DND-41 (cell line): ENCODE measurements around the gene MAT2B.
A peak's percentile ranks its signal among the peaks of the same experiment; 100 is the strongest.

Source experiments
- ATAC-seq: fragments of 200-7000 bp; cut with Tn5 transposase; 3 replicates; pipeline ENCODE4 v1.9.1; 2021; ENCODE audit warnings: low read depth; ENCODE audit not compliant: insufficient read depth
- DNase-seq: peaks from one replicate; pipeline ENCODE4 v3.0.0-alpha.2; 2020
- H2AFZ ChIP-seq: 2 replicates; pipeline ENCODE4 v1.6.0; 2012; ENCODE audit warnings: low read depth, low read length
- H3K27ac ChIP-seq: 2 replicates; pipeline ENCODE4 v1.5.1; 2012; ENCODE audit warnings: low read length, inconsistent platforms
- H3K27me3 ChIP-seq: fragments of 200-600 bp; sonication (generic); 2 replicates; pipeline ENCODE4 v1.6.0; 2012; ENCODE audit warnings: low read length, mild to moderate bottlenecking, inconsistent platforms; ENCODE audit not compliant: insufficient read depth, poor library complexity
- H3K36me3 ChIP-seq: 2 replicates; pipeline ENCODE4 v1.5.1; 2012; ENCODE audit warnings: low read length, inconsistent platforms; ENCODE audit not compliant: insufficient read depth
- H3K4me1 ChIP-seq: 2 replicates; pipeline ENCODE4 v1.5.1; 2012; ENCODE audit warnings: mild to moderate bottlenecking, low read length; ENCODE audit not compliant: insufficient read depth
- H3K4me2 ChIP-seq: 2 replicates; pipeline ENCODE4 v1.6.0; 2012; ENCODE audit warnings: mild to moderate bottlenecking, moderate library complexity, low read length, inconsistent platforms; ENCODE audit not compliant: insufficient read depth
- H3K4me3 ChIP-seq, 2 experiments: fragments of 200-600 bp in 1 of 2; shearing (Covaris generic) in 1 of 2; 2 replicates each; pipeline ENCODE4 v1.5.1; 2012 to 2016; ENCODE audit warnings: inconsistent platforms in 2 of 2, low read length in 2 of 2, mild to moderate bottlenecking in 2 of 2, low read depth in 1 of 2, moderate library complexity in 1 of 2
- H3K79me2 ChIP-seq: 2 replicates; pipeline ENCODE4 v1.6.0; 2012; ENCODE audit warnings: low read length, inconsistent platforms; ENCODE audit not compliant: insufficient read depth
- H3K9ac ChIP-seq: 2 replicates; pipeline ENCODE4 v1.6.0; 2012; ENCODE audit warnings: low read depth, mild to moderate bottlenecking, inconsistent platforms, low read length, moderate library complexity
- H3K9me3 ChIP-seq: 2 replicates; pipeline ENCODE4 v1.5.1; 2012; ENCODE audit warnings: low read length, moderate library complexity, mild to moderate bottlenecking, inconsistent platforms; ENCODE audit not compliant: insufficient read depth, severe bottlenecking
- H4K20me1 ChIP-seq: 2 replicates; pipeline ENCODE4 v1.6.0; 2012; ENCODE audit warnings: low read length; ENCODE audit not compliant: insufficient read depth
- EZH2 ChIP-seq: IDR thresholded peaks from 3 replicates; pipeline ENCODE4 v1.6.1; 2012; ENCODE audit warnings: borderline replicate concordance, low read depth, mild to moderate bottlenecking, moderate library complexity, low read length, inconsistent platforms; ENCODE audit not compliant: severe bottlenecking
- TF ChIP-seq, protein P1 (sequence below): IDR thresholded peaks from 2 replicates; pipeline ENCODE4 v1.5.1; 2012; ENCODE audit warnings: borderline replicate concordance, low read length, moderate library complexity, mild to moderate bottlenecking; ENCODE audit not compliant: poor library complexity, severe bottlenecking; ENCODE audit errors: extremely low read depth

The MAT2B gene

DNA sequence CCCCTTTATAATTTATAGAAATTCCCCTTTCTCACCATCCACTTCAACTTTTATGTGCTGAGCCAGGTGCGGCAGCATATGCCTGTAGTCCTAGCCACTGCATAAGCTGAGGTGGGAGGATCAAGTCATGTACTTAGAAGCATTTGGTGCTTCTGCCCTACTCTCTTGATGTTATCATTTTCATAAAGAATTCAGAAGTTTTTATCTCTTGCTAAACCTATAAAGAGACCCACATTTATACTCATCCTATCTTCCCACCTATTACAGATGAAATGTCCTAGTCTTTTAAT, 26.5 kb upstream of the MAT2B start:
- Histone ChIP-seq H3K79me2 (no peaks in the 10 kb centered on the region), H3K27ac (no peak overlapping the region), H2AFZ (no peak overlapping the region), H3K27me3 (no peaks in the 10 kb centered on the region), H4K20me1 (no peaks in the 10 kb centered on the region), H3K9me3 (no peaks in the 10 kb centered on the region), H3K36me3 (peaks cover 96% of the 10 kb centered on the region), H3K4me2 (no peak overlapping the region), H3K4me1 (no peaks in the 10 kb centered on the region), H3K4me3 (no peak overlapping the region), H3K9ac (no peak overlapping the region)
- DNase-seq = no peak
- TF ChIP-seq, protein P1, sequence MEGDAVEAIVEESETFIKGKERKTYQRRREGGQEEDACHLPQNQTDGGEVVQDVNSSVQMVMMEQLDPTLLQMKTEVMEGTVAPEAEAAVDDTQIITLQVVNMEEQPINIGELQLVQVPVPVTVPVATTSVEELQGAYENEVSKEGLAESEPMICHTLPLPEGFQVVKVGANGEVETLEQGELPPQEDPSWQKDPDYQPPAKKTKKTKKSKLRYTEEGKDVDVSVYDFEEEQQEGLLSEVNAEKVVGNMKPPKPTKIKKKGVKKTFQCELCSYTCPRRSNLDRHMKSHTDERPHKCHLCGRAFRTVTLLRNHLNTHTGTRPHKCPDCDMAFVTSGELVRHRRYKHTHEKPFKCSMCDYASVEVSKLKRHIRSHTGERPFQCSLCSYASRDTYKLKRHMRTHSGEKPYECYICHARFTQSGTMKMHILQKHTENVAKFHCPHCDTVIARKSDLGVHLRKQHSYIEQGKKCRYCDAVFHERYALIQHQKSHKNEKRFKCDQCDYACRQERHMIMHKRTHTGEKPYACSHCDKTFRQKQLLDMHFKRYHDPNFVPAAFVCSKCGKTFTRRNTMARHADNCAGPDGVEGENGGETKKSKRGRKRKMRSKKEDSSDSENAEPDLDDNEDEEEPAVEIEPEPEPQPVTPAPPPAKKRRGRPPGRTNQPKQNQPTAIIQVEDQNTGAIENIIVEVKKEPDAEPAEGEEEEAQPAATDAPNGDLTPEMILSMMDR = no peak
- no peak for TF ChIP-seq EZH2
- no peak for ATAC-seq

DNA sequence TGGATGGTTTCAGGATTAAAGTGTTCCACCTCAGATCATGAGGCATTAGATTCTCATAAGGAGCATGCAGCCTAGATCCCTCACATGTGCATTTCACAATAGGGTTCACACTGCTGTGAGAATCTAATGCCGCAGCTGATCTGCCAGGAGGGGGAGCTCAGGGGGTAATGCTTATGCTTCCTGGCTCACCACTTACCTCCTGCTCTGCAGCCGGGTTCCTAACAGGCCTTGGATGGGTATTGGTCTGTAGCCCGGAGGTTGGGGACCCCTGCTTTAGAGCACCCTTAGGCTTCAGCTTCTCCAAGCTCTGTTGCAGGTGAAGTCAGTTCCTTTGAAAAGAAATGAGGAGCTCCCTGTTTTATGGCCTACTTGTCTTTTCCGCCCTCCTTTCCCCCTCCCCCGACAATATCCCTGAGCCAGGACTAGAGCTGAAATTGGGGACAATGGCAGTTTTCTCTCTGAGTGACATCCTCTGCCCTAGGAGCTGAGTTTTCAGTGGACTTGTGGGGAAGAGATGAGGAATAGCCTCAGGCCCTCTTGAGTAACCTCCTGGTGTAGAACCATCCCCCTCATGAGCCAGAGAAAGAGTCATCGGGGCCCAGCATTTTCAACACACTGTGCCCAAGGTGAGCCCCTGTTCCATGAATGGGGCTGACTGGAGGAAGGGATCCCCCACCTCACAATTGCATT, 16.2 kb upstream of the MAT2B start:
- ATAC-seq = peak; percentile 52; the same call in 1 of the 3 replicates
- H3K9me3 ChIP-seq = no peaks in the 10 kb centered on the region
- peaks cover 85% of the 10 kb centered on the region for H3K36me3 ChIP-seq
- H3K27me3 ChIP-seq = no peaks in the 10 kb centered on the region
- no peak overlapping the region for H3K4me3 ChIP-seq
- no peaks in the 10 kb centered on the region for H3K4me1 ChIP-seq
- H3K4me2 ChIP-seq = no peak overlapping the region
- no peak overlapping the region for H3K27ac ChIP-seq
- H2AFZ ChIP-seq = no peak overlapping the region
- no peak for DNase-seq
- H3K79me2 ChIP-seq = peaks cover 4% of the 10 kb centered on the region; the same call in 1 of the 2 replicates
- H4K20me1 ChIP-seq = no peaks in the 10 kb centered on the region
- no peak for TF ChIP-seq EZH2
- TF ChIP-seq, protein P1 = peak; percentile 36
- H3K9ac ChIP-seq = no peak overlapping the region

DNA sequence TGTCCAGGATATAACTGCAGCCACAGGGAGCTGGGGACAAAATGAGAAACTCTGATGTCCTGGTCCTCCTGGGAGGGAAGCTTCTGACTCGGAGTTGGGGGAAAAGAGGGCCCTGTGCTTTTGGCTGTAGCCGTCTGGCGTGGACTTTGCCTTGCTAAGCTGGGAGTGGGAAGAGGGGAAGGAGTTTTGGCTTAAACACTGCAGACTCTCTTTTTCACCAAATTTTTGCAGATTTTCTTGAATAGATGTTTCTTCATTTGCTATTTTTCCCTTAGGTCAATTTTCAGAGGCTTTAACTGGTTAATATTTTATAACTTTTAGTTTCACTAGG, 15.7 kb upstream of the MAT2B start:
- peaks cover 4% of the 10 kb centered on the region; the same call in 1 of the 2 replicates for H3K79me2 ChIP-seq
- TF ChIP-seq EZH2 = no peak
- TF ChIP-seq, protein P1 = no peak
- no peak overlapping the region for H2AFZ ChIP-seq
- no peak for DNase-seq
- no peak overlapping the region for H3K27ac ChIP-seq
- no peak overlapping the region for H3K9ac ChIP-seq
- H3K4me3 ChIP-seq = no peak overlapping the region
- no peak for ATAC-seq
- no peaks in the 10 kb centered on the region for H3K9me3 ChIP-seq
- H3K4me2 ChIP-seq = no peak overlapping the region
- H3K27me3 ChIP-seq = no peaks in the 10 kb centered on the region
- H4K20me1 ChIP-seq = no peaks in the 10 kb centered on the region
- peaks cover 80% of the 10 kb centered on the region for H3K36me3 ChIP-seq
- no peaks in the 10 kb centered on the region for H3K4me1 ChIP-seq

DNA sequence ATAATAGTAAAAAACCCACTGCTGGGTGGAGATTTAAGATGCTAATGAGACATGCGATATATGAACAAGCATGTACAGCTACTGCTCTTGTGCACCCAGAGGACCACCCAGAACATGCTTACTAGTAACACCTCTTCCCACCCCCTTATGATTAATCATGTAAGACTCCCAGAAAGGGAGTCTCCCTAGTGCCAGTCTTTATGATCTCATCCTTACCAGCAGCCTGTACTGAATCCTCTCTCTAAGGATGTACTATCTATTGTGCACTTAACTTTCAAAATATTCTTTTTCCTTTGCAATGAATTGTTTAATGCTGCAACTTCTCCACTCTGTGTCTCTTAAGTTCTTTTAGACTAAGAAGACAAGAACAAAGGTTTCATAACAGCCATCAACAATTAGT, 9.1 kb upstream of the MAT2B start:
- H2AFZ ChIP-seq = no peak overlapping the region
- no peaks in the 10 kb centered on the region for H3K4me1 ChIP-seq
- H3K36me3 ChIP-seq = peaks cover 22% of the 10 kb centered on the region
- no peaks in the 10 kb centered on the region for H3K27me3 ChIP-seq
- H3K4me3 ChIP-seq = no peak overlapping the region
- no peak overlapping the region for H3K9ac ChIP-seq
- H4K20me1 ChIP-seq = no peaks in the 10 kb centered on the region
- H3K9me3 ChIP-seq = no peaks in the 10 kb centered on the region
- H3K4me2 ChIP-seq = no peak overlapping the region
- no peak for ATAC-seq
- H3K79me2 ChIP-seq = no peaks in the 10 kb centered on the region
- no peak for DNase-seq
- H3K27ac ChIP-seq = no peak overlapping the region
- TF ChIP-seq, protein P1 = no peak
- TF ChIP-seq EZH2 = no peak
